HG02571 (cell line): ENCODE data around the gene SLC34A3.
"Not testable (repeated sequence)": the region's sequence is repeated elsewhere in the genome, so short reads cannot be mapped to it uniquely, and the experiment has no call there.

Experiments used
- ATAC-seq: cut with Tn5 transposase; IDR thresholded peaks from one replicate; pipeline ENCODE4 v1.9.1; 2021; ENCODE audit warnings: mild to moderate bottlenecking, moderate library complexity; ENCODE audit not compliant: unreplicated experiment

Gene SLC34A3

GRCh38 chr9:137241490-137242268 is 11.0 kb downstream of the SLC34A3 start:
- ATAC-seq, result peak; percentile 6

GRCh38 chr9:137242269-137243203 is 11.8 kb downstream of the SLC34A3 start:
- ATAC-seq, result no peak

- ATAC-seq, result not testable (repeated sequence)
Measured at GRCh38 chr9:137243266-137243625, 12.5 kb downstream of the SLC34A3 start.

GRCh38 chr9:137243626-137244485 is 13.2 kb downstream of the SLC34A3 start:
- ATAC-seq, result no peak

GRCh38 chr9:137244486-137245449 is 14.1 kb downstream of the SLC34A3 start:
- ATAC-seq, result no peak

- no peak for ATAC-seq
Measured at GRCh38 chr9:137245450-137246421, 15.0 kb downstream of the SLC34A3 start.

- ATAC-seq, result no peak
Measured at GRCh38 chr9:137247135-137247915, 16.6 kb downstream of the SLC34A3 start.

- no peak for ATAC-seq
Measured at GRCh38 chr9:137247916-137248175, 17.1 kb downstream of the SLC34A3 start.

GRCh38 chr9:137250329-137251193 is 19.9 kb downstream of the SLC34A3 start:
- no peak for ATAC-seq

- ATAC-seq, result no peak
Measured at GRCh38 chr9:137251194-137251461, 20.4 kb downstream of the SLC34A3 start, which contains the start of gene STPG3. Gene STPG3, plus strand, starts transcription at chr9:137251286. Its CDS starts 1 bp downstream, at chr9:137251287.

- no peak for ATAC-seq
Measured at GRCh38 chr9:137251490-137252268, 21.0 kb downstream of the SLC34A3 start.

- ATAC-seq, result no peak
Measured at GRCh38 chr9:137252555-137253506, 22.1 kb downstream of the SLC34A3 start.

GRCh38 chr9:137253717-137254623 is 23.3 kb downstream of the SLC34A3 start:
- ATAC-seq, result no peak
